Cerebellar nuclear complex (tissue), 1 donor: ENCODE results near the gene TEX2.
"Not testable (repeated sequence)": the region's sequence is repeated elsewhere in the genome, so short reads cannot be mapped to it uniquely, and the experiment has no call there.

Source experiments
- DNase-seq, 2 experiments: peaks; one replicate each; lab custom pipeline; 2025; lab: John Stamatoyannopoulos, UW

Gene TEX2

DNA sequence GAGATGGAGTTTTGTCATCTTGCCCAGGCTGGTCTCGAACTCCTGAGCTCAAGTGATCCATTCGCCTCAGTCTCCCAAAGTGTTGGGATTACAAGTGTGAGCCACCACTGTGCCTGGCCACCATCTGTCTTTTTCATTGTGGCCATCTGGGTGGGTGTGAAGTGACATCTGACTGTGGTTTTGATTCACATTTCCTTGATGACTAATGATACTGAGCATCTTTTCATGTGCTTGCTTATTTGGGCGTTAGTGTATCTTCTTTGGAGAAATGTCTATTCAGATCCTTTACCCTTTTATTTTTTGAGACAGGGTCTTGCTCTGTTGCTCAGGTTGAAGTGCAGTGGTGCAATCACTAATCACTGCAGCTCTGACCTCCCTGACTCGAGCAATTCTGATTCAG is 79.2 kb downstream of the TEX2 start:
- no peak for DNase-seq

DNA sequence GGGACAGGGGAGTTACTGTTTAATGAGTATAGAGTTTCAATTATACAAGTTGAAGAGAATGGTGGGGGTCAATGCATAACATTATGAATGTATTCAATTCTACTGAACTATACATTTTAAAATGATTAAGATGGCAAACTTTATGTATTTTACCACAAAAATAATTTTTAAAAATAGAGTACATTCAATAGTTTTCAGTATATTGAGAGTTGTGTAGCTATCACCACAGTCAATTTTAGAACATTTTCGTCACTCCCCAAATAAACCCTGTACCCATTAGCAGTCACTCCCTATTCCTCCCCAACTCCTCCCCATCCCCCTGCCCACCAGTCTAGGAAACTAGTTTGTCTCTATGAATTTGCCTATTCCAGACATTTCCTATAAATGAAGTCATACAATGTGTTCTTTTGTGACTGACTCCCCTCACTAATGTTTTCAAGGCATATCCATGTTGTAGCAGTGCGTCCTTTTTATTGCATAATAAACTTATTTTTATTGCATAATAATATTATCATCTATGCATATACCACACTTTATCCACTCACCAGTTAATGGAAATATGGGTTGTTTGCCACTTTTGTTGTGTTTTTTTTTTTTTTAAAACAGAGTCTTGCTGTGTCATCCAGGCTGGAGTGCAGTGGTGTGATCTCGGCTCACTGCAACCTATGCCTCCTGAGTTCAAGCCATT is 80.6 kb downstream of the TEX2 start:
- DNase-seq = no peak

DNA sequence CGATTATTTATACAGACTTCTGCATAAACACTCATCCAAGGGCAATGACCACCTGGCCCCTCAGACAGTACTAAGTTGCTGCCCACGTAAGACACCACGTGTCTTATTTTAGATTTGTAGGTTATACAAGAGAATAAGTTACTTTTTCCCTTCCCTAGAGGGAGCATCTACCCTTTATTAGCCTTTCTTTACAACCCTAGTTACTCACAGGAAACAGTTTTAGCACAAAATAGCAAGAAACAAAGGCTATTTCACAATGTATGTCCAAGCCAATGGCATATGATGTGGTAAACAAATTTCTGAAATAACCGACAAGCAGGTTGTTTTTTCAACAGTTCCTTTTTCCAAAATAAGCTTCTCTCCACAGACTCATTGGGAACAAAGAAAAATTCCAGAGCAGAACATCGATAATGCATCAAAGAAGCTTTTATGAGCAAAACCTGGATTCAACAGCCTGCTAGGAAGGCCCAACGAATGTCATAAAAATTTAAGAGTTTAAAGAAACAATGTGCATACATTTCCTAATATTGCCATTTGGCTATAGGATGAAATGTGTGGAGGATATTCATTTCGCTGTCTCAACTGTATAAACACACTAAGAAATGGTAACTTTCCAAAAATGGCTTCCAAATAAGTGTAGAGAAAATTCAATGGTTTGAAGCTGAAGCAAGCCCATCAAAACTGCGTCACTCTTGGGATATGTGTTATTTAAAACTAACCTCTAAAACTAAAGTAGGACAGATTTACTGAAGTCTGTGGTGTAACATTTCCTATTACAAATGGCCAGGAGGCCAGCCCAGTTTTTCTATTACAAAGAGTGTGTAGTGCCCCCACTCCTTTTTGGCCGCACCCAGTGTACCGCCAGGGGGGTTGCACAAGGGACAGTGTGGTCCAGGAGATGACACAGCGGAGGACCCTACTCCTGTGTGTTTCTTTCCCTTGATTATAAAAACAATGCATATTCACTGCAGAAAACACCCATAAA is 82.7 kb downstream of the TEX2 start:
- no peak for DNase-seq

DNA sequence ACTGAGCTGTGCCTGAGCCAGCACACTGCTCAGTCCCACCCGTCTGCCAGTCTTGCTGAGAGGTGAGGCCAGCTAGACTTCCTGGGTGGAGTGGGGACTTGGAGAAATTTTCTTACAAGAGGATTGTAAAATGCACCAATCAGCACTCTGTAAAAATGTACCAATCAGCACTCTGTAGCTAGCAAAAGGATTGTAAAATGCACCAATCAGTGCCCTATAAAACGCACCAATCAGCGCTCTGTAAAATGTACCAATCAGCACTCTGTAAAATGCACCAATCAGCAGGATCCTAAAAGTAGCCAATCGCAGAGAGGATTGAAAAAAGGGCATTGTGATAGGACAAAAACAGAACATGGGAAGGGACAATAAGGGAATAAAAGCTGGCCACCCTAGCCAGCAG is 84.0 kb downstream of the TEX2 start:
- DNase-seq = not testable (repeated sequence)

DNA sequence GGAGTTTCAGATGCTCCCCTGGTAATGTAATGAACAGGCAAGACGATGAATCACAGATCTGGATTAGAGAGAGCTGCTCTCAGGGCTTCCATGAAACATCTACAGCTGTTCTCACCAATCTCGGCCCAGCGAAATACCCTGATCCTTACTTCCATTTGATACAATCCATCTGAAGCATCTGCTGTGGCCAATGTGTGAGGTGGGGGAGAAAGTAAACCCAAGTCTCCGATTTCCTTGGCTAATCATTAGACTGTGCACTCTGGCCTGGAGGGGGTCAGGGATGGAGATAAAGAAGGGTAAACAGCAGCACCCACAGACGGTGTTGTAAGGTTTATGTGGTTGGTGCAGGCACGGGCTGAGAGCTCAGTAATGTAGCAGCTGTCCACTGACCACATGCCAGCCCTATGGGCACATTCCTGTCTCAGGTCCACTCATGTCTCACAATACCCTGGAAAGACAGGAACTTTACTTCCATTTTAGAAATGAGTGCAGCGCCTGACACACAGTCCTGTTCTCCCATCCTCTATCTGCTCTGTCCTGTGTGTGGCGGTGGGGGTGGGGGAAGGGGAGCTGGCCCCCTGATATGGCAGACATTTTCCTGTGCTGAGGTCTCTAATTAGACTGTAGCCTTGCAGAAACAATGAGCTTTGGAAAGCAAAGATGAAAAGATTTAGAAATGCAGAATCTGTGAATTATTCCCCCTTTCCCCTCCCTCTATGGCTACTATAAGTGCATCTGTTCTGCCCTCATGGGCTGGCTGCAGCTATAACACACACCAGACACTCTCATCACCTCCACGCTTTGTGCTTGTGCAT is 84.8 kb downstream of the TEX2 start:
- no peak for DNase-seq

DNA sequence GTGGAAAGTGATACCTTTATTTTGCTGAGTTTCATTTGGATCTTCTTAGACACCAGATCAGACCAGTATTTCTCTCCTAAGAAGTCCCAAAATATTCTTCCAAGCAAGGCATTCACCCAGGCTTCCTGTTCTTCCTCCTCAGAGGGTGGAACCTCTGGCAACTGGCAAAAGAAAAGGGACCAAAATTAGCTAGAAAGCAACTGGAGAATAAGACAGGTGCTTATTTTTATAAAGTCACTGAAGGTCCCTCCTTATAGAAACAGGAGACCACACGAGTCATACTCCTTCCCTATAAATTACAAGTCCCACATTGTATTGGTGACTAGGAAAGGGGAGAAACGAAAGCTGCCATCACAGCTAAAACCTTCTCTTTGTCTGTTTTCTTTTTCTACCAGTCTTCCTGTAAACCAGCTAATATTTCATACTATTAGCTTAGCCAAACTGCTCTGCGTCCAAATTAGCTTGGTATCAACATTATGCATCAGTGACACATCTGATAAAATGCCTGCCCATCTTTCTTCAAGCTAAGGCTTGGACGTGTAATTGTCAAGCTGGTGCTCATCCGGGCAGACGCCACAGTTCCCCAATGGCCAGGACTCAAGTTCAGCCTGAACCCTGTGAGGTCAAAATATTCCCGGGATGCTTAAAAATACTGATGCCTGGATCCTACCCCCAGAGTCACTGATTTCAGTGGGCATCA is 85.6 kb downstream of the TEX2 start:
- no peak for DNase-seq

DNA sequence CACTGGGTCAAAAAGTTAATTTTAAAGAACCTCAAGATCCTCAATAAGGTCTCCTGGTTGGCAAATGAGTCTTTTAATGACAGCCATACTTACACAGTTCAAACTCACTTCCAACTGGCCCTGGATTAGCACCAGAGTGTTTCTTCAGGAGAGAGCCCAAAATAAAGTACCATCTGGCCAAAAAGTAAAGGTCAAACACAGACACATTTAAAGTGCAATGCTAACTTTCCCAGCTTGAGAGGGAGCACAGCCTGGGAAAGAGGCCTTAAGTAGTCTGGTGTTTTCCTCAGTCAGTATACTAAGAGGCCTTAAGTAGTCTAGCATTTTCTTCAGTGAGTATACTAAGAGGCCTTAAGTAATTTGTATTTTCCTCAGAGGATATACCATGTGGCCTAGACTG is 86.5 kb downstream of the TEX2 start:
- no peak for DNase-seq

DNA sequence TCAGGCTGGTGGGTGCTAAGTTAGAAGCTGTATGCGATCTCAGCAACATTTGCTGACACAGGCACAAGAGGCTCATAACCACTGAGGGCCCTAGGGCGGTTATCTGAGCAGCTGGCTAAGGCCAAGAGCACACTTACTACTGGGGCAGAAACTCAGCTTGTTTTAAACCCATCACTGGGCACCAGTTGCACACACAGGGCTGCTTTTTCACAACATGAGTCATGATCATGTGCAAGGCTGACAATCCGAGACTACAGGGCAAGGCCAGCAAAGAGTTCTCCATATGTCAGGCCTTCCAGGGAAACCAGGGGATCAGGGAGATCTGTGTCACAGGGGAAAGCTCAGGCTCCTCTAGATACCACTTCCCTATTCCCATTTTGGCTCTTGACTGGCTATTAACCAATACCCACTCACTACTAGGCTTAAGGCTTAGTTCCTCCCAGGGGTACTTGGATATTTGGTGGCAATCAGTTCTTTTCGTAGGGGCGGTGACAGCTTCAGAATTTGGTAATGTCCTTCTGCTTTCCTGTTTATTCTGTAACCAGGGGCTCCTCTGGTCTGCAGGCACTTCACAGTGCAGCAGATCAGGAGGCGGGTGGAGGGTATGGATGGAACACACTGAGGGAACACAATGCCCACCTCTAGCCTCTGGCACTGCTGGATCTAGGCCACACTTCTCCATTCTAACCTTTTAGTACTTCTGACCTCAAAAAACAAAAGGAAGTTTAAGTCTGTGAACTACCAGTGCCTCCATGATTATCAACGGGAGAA is 88.2 kb downstream of the TEX2 start:
- no peak for DNase-seq

DNA sequence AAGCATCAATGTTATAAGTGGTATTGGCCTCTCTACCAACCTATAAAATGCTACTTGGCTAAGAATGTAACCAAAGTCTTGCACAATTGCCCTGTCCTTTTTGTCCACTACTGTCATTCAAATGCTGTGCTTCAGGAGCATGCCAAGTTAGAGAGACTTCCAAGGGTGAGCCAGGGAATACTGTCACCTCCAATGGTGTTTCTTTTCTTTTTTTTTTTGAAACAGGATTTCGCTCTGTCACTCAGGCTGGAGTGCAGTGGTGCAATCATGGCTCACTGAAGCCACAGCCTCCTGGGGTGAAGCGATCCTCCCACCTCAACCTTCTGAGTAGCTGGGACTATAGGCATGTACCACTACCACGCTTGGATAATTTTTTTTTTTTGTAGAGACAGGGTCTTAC is 89.4 kb downstream of the TEX2 start:
- no peak for DNase-seq

DNA sequence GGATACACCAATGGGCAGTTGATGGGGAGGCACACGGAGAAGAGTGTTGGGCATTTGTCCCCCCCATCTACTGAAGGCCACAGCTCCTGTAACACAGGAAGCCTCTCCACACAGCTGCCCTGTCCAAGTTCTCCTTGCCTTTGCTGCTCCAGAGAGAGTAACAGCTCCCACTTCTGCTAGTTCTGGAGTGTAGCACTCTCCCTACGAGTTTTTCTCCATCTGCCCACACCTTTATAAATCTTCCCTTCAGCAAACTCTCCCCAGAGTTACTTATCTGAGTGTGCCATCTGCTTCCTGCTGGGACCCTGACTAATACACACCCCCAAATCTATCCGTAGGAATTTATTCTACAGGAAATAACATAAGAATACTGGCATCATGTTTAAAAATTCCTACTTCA is 90.5 kb downstream of the TEX2 start:
- DNase-seq = no peak

DNA sequence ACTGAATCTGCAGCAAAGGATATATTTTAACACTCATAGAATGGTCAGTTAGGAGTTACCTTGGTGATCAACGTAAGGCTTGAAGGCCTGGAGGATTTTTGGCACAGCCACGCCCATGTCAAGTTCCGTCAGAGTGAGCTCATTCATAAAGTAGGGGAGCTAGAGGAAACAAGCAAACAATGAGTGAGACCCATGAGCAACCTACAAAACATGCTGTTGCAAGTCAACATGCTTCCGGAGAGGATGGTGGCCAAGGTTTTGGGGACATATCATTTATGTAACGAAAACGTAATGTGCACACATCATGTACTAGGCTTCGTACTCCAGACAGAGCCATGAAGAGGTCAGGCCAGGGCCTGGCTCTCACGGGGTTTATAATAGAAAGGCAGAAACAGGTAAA is 92.0 kb downstream of the TEX2 start:
- DNase-seq = no peak

DNA sequence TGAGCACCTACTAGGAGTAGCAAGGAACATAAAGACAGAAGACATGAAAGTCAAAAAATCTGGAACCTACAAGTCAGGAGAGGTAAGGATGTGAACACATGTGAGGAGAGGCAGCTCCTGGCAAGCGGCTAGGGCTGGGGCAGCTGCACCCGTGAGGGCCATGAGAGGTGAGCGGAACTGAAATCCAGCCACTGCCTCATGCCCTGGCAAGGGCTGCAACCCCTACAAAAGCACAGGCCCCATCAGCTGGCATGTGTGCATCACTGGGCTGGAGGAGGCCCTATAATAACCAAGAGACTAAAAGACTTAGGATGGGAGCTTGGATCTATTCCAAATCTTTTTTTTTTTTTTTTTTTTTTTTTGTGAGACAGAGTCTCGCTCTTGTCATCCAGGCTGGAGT is 92.8 kb downstream of the TEX2 start:
- DNase-seq = no peak

DNA sequence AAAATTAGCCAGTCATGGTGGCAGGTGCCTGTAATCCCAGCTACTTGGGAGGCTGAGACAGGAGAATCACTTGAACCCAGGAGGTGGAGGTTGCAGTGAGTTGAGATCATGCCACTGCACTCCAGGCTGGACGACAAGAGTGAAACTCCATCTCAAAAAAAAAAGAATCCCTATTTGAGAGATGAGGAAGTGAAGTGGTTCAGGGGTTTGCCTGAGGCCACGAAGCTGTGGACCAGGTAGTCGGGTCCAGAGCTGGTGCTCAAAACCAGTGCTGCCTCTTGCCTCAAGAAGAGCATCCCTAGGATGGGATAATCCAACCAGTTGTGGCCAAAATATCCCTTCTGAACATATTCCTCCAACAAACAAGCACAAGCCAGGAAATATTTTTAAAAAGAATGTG is 95.4 kb downstream of the TEX2 start:
- not testable (repeated sequence) for DNase-seq

DNA sequence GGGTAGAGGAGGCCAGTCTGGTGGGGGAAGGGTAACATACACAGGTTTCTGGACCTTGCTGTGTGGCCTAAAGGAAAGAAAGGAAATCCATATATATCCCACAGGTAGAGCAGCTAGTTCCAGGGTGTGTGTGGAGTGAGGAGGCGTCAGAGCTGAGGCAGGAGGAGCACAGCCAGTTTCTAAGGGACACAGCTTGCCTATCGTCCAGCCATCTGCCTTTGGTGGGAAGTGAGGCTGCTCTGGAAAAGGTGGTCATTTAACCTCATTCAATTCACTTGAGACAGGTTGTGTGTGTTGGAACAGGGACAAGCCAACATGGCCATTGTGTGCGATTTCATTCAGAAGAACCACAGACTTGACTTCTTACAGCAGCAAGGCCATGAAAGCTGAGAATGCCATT is 96.2 kb downstream of the TEX2 start:
- peak in 1 of 2 experiments; percentile 5 for DNase-seq

DNA sequence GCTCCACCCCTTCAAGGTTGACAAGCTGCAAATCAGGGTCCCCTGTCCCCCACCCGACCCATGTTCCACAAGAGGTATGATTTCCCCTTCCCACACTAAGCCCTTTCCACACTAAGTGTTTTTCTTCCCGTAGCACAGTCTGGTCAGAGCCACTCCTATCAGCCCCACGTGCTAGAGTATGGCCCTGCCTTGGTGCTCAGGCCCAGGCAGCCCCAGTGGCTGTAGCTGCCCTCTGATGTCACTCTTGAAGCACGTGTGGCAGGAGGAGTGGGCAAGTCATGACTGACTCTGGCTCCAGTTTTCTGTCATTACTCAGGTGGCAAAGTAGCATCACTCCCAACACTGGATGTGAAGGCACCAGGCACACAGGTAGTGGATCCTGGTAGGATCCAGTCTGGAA is 97.7 kb downstream of the TEX2 start:
- DNase-seq = no peak

DNA sequence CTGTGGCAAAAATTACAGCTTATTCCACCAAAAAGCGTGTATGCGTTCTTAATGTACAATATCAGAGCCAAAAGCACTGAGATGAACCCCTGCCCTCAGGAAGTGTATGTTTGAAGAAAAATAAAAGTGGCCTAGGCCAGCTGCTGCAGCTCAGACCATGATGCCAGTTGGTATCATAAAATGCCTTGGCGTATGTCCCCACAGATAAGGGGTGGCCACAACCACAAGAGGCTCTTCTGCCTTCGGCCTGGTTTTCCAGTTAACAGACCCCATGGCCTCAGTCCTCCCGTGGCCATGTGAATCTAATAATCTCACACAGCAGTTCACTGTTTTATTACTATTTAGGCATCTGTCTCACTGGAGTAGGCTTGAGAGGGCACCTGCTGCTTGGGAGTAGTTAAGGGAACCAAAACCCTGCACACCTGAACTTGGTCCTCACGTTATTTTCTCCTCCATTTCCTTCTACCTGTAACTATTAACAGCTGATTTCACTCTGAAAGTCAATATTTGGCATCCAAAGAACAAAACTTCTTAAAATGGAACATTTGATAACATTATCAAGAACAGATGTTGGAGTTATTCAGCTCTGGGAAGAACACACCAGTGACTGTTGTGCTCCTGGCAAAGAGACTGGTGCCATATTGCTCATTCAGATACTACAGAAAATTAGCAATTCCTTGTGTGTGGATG is 98.3 kb downstream of the TEX2 start:
- DNase-seq = no peak

DNA sequence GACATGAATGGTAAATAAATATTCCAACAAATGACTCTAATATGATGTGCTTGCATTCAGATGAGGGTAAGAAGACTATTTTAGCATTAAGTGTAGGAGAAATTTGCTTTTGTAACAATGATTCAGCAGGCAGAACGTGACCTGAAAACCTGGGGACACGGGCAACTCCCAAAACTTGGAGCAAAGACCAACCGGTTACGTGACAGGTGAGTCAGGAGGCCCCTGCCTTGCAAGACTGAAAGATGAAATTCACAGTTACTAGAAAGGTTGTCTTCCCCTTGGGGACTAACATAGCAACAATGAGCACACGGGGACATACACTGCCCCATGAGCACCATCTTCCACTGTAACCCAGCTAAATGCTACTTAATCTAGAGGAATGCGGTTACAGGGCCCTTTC is 99.6 kb downstream of the TEX2 start:
- no peak for DNase-seq

DNA sequence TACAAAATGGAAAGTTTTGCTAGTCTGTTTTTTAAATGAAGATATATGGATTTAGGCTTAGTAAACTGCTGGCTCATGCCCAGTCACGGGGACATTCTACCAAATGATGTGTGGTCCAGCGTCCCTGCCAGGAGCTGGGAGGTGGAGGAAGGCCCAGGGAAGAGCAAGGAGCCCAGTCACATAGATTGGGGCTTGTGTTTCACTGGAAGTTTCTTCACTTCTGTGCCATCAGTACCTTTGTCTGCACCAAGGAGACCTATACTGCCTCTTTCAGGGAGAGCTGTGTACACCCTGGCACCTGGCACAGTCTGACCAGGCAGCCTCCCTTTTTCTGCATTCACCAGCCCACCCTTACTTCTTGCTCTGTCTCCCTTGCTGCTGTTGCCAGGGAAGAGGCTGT is 100.5 kb downstream of the TEX2 start:
- DNase-seq = no peak

DNA sequence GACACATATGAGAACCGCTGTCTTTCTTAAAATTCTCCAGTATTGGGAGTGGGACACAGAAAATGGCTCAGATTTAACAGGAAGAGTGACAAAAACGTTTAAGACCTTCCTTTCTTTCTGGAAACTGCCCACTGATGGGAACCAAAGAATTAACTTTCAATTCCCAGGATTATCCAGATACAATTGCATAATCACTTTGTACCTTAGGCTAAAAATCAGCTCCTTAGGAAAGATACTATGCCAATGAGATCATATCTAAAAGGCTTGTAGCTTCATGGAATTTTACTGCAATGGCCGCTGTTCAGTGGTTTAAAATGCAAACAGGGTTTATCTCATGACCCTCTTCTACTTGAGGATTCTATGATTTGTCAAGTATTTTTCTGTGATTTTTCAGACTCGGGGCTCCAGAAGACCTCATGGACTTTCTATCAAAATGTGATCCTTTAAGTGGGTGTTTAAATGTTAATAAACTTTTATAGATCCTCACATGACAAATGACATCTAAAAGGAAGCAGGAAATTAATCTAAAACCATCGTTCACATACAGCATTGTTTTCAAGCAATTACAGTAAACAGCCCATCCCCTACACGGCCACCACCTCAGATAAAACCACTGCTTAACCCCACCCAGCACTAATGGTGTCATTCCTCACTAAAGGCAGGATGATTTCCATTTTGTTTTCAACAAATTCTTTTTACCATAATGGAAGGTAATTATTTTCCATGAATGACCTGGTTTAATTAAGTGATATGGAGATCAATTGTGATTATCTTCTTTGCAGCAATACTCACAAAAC is 101.5 kb downstream of the TEX2 start:
- no peak for DNase-seq

DNA sequence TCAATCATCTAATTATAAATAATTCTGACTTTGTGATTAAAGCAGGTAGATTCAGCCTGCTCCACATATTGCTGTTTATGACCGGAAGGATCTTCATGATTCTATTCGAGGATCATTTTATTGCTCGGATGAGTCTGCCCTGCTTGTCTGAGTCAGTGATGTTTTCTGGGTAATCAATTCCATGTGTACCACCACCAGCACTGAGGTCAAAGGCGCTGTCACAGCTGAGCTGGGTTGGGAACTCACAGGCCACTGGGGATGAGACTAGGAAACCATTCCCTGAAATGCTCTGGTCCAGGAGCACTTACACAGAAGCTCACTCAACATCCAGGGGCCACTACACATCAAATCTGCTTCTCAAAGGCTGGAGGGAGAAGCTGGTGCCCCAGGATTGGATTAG is 102.7 kb downstream of the TEX2 start:
- DNase-seq = no peak
